Measurements from ENCODE around the gene LLGL2.

LLGL2 gene

DNA sequence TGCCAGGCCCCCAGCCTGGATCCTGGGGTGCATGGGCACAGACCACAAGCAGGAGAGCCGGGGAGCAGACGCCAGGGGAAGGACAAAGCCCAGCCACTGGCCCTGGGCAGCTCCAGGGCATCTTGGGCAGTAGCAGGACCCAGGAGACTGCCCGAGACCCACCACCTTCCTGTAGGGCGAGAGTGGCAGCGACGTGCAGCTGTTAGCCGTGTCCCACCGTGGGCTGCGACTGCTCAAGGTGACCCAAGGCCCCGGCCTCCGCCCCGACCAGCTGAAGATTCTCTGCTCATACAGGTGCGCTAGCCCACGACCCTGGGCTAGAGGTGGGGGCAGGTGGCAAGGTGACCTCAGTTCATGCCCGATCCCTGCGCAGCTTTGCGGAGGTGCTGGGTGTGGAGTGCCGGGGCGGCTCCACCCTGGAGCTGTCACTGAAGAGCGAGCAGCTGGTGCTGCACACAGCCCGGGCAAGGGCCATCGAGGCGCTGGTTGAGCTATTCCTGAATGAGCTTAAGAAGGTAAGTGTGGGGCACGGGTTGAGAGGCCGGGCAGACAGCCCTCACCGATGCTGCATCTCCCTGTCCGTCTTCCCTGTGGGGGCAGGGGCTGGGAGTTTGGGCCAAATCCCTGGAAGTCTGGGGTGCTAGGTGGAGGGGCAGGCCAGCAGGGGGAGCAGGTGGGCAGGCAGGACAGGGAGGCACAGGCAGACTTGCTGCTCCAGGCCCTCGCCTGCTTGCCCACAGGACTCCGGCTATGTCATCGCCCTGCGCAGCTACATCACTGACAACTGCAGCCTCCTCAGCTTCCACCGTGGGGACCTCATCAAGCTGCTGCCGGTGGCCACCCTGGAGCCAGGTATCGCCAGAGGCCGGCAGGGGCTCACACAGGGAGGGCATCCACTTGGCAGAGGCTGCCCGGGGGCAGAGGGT lies 94.3 kb downstream of the LLGL2 start:
- peak in 1 of 2 experiments; percentile 25 for DNase-seq

DNA sequence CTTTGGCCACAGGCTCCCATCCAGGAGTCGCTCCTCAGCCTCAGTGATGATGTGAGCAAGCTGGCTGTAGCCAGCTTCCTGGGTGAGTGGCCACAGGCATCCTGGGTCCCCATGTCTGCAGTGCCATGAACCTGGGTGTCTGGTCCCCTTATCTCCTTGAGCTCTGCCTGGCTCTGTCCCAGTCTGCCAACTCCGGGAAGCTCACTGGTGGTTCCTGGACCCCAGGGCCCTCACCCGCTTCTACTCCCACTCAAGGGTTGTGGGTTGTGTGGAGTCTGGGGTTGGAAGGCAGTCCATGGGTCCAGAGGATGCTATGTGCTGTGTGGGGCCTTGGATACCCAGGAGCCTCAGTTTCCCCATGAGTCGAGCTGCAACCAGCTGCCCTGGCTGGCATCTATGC lies 96.0 kb downstream of the LLGL2 start:
- DNase-seq = no peak

- DNase-seq = no peak
Observed at GRCh38 chr17:75622076-75622475, 96.6 kb downstream of the LLGL2 start.

DNA sequence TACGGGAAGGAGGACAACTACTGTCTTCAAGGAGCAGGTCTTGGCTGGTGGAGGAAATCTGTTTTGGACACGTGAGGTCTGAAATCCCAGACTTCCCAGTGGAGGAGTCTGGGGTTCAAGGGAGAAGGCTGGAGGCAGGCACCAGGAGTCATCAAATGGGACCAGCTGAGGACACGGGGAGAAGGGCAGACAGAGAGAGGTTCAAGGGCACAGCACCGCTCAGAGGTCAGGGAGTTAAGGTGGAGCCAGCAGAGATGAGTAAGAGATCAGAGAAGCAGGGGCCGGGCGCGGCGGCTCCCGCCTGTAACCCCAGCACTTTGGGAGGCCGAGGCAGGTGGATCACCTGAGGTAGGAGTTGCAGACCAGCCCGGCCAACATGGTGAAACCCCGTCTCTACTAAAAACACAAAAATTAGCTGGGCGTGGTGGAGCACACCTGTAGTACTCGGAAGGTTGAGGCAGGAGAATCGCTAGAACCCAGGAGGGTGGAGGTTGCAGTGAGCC lies 97.3 kb downstream of the LLGL2 start:
- DNase-seq = no peak

DNA sequence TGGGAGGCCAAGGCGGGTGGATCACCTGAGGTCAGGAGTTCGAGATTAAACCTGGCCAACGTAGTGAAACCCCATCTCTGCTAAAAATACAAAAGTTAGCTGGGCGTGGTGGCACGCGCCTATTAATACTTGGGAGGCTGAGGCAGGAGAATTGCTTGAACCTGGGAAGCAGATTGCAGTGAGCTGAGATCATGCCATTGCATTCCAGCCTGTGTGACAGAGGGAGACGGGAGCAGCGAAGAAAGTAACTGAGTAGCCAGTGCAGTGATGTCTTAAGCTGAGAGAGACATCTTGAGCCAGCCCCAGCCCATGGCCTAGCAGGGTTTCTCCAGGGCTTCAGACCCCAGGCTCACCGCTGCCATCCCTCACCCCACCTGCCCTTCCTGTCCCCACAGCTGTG lies 97.9 kb downstream of the LLGL2 start:
- no peak for DNase-seq

- DNase-seq = no peak
Observed at GRCh38 chr17:75624021-75624420, 98.5 kb downstream of the LLGL2 start.
